ENCODE results near the gene IGF2BP1. TPM values are rescaled to one million over a fixed set of nuclear protein-coding genes. Genes with fewer than 3 reads are reported as not detected.

The IGF2BP1 gene
- total RNA-seq, 1 experiment from 2014 or later = 0.02 TPM

DNA sequence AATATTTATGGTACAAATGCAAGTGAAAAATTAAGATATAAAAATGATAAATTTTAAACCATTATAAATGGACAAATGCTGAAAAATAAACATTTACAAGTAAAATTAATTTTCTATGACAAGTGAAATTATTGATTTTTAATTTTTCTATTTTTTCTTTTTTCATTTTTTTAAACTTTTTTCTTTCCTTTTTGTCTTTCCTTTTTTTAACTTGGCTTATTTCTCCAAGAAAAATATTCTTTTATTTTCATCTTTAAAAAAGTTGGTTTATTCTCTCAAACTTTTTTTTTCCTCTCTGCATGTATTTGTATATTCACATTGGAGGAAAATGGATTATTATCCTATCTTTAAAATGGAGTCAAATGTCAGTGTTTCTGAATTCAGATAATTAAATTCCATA is 3.9 kb upstream of the IGF2BP1 start:
- Mint-ChIP-seq H3K4me1 (ENCODE audit: insufficient read depth, unreplicated experiment) (no peaks in the 10 kb centered on the region), H3K4me3 (ENCODE audit: unreplicated experiment) (no peak overlapping the region), H3K27ac (ENCODE audit: low read depth, unreplicated experiment) (no peak overlapping the region), H3K27me3 (ENCODE audit: insufficient read depth, unreplicated experiment) (peaks cover 87% of the 10 kb centered on the region), H3K9me3 (ENCODE audit: unreplicated experiment) (no peaks in the 10 kb centered on the region), H3K36me3 (ENCODE audit: insufficient read depth, unreplicated experiment) (no peaks in the 10 kb centered on the region)
- BruUV-seq (replicated peaks) = no TSS peak
- no peak for DNase-seq (ENCODE audit: unreplicated experiment)
- ChIA-PET POLR2A (interaction anchor here (1.1 kb wide), 1 partner anchor 39 kb away, joined by 3 read pairs; no protein-coding TSS in a partner anchor), CTCF (no interaction called here)
- TF ChIP-seq CTCF (IDR thresholded peaks at IDR 0.05; ENCODE audit: unreplicated experiment) = no peak
- intact Hi-C loops (cut with micrococcal nuclease) = no loop called here

DNA sequence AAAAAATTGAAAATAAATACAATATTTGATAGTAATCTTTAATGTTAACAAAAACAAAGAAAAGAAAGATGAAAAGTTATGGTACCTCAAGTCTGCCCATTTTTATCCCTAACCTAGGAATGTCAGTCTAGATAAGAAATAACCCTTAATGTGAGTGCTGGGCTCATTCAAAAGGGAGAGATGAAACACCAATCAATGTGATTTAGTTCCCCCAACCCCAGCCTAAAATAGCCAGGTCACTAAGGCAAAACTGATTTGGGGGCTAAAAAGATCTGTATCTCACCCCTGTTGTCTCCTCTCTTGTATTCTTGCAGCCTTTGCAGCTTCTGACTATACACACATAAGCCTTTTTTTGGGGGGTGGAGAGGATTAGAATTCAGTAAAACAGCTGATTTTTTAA is 3.2 kb upstream of the IGF2BP1 start:
- Mint-ChIP-seq H3K4me1 (ENCODE audit: insufficient read depth, unreplicated experiment) (no peaks in the 10 kb centered on the region), H3K36me3 (ENCODE audit: insufficient read depth, unreplicated experiment) (no peaks in the 10 kb centered on the region), H3K4me3 (ENCODE audit: unreplicated experiment) (no peak overlapping the region), H3K27ac (ENCODE audit: low read depth, unreplicated experiment) (no peak overlapping the region), H3K27me3 (ENCODE audit: insufficient read depth, unreplicated experiment) (peaks cover 93% of the 10 kb centered on the region), H3K9me3 (ENCODE audit: unreplicated experiment) (no peaks in the 10 kb centered on the region)
- BruUV-seq (replicated peaks) = no TSS peak
- CTCF ChIA-PET = no interaction called here
- intact Hi-C loops (cut with micrococcal nuclease) = no loop called here
- no peak for DNase-seq (ENCODE audit: unreplicated experiment)
- no peak for TF ChIP-seq CTCF (IDR thresholded peaks at IDR 0.05; ENCODE audit: unreplicated experiment)
- POLR2A ChIA-PET = interaction anchor here (0.6 to 1.2 kb wide), 3 partner anchors 102 to 314 kb away, joined by 3 read pairs; partner anchors contain the start of gene ATP5MC1

DNA sequence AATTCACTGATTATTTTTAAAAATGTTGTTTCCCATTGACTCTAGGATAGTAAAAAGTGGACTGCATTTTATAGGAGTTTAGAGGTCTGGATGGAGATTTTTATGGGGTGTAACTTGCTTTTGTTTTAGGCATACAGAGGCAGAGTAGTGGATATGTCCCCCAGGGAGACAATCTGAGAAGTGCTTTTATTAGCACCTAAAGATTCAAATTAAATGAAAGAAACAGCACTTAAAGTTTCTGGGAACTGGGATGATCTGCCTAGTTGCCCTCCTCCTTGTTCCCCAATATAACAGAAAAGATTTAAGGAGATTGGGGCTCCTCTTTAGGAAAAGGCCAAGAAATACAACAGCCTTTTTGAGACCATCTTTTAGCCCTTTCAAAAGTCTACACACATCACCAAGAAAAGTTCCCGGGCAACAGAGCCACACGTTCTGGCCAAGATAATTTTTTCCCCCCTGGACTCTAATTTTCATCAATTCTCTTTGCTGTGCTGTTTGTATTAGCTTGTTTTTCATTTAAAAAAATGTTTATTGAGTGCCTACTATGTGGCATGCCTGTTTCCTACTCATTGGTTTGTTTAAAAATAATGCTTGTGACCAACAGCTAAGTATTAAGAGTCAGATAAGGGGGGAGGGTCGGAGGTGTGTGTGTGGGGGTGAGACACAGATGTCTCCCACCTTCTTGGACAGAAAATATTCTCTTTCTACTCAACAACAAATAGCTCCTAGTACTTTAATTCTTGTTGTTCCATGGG is 2.5 kb upstream of the IGF2BP1 start:
- ChIA-PET POLR2A (interaction anchor here (0.6 to 1.2 kb wide), 5 partner anchors 9 to 315 kb away, joined by 3 read pairs; partner anchors contain the start of gene ATP5MC1), CTCF (no interaction called here)
- no peak for TF ChIP-seq CTCF (IDR thresholded peaks at IDR 0.05; ENCODE audit: unreplicated experiment)
- BruUV-seq (replicated peaks) = no TSS peak
- Mint-ChIP-seq H3K4me3 (ENCODE audit: unreplicated experiment) (no peak overlapping the region), H3K9me3 (ENCODE audit: unreplicated experiment) (no peaks in the 10 kb centered on the region), H3K4me1 (ENCODE audit: insufficient read depth, unreplicated experiment) (no peaks in the 10 kb centered on the region), H3K27me3 (ENCODE audit: insufficient read depth, unreplicated experiment) (peaks cover 93% of the 10 kb centered on the region), H3K36me3 (ENCODE audit: insufficient read depth, unreplicated experiment) (no peaks in the 10 kb centered on the region), H3K27ac (ENCODE audit: low read depth, unreplicated experiment) (no peak overlapping the region)
- DNase-seq (ENCODE audit: unreplicated experiment) = no peak
- intact Hi-C loops (cut with micrococcal nuclease) = no loop called here

DNA sequence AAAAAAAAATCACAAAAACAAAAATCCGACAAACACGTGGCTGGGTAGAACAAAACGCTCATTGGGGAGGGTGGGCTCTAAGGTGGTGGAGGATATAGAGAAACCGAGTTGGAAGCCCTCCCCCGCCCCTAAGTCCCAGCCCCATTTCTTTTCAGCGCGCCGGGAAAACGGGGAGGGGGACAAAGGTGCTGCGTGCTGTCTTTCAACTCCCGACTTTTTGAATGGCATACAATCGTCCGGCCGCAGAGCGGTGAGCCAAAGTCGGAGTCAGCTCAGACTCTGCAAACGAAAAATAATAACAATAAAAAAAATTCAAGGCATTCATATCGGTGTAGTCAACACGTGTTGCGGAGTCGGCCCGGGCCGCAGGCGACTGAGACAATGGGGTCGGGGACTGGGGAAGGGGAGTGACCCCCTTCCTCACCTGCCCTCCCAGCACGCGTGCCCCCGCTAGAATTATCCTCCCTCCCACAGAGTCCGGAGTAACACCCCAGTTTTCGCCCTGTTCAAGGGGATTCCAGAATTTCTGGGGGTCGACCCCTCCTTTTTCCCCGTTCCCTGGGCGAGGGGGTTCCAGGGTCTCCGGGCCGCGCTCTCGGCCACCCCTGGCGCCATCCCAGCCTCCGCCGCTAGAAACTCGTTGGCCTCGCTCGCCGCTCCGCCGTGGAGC is 1.7 kb upstream of the IGF2BP1 start:
- no peak for DNase-seq (ENCODE audit: unreplicated experiment)
- no TSS peak for BruUV-seq (replicated peaks)
- no peaks in the 10 kb centered on the region for H3K4me1 Mint-ChIP-seq (ENCODE audit: insufficient read depth, unreplicated experiment)
- intact Hi-C loops (cut with micrococcal nuclease) = no loop called here
- H3K27ac Mint-ChIP-seq (ENCODE audit: low read depth, unreplicated experiment) = no peak overlapping the region
- no peaks in the 10 kb centered on the region for H3K9me3 Mint-ChIP-seq (ENCODE audit: unreplicated experiment)
- POLR2A ChIA-PET = interaction anchor here (0.6 to 1.2 kb wide), 3 partner anchors 8 to 316 kb away, joined by 3 read pairs; no protein-coding TSS in a partner anchor
- H3K36me3 Mint-ChIP-seq (ENCODE audit: insufficient read depth, unreplicated experiment) = no peaks in the 10 kb centered on the region
- CTCF ChIA-PET = no interaction called here
- H3K27me3 Mint-ChIP-seq (ENCODE audit: insufficient read depth, unreplicated experiment) = peaks cover 93% of the 10 kb centered on the region
- no peak for TF ChIP-seq CTCF (IDR thresholded peaks at IDR 0.05; ENCODE audit: unreplicated experiment)
- no peak overlapping the region for H3K4me3 Mint-ChIP-seq (ENCODE audit: unreplicated experiment)
